Mesothelial cell of epicardium (in vitro differentiated cells): Measurements from ENCODE around the gene SCARB1. TPM values are rescaled to one million over a fixed set of nuclear protein-coding genes. Genes with fewer than 3 reads are reported as not detected.

Experiments used
- DNase-seq, 2 experiments: peaks; one replicate each; pipeline ENCODE4 v3.0.0; 2021; ENCODE audit warnings: low spot score in 2 of 2; ENCODE audit not compliant: unreplicated experiment in 2 of 2
- H3K27ac Mint-ChIP-seq: 2 replicates; pipeline ENCODE4 v1.8.0; 2021; ENCODE audit warnings: mixed read lengths
- H3K27me3 Mint-ChIP-seq: 2 replicates; pipeline ENCODE4 v1.8.0; 2021; ENCODE audit warnings: low read depth, mixed read lengths
- H3K36me3 Mint-ChIP-seq: 2 replicates; pipeline ENCODE4 v1.8.0; 2021; ENCODE audit warnings: mixed read lengths
- H3K4me1 Mint-ChIP-seq: 2 replicates; pipeline ENCODE4 v1.8.0; 2021; ENCODE audit warnings: mixed read lengths
- H3K4me3 Mint-ChIP-seq: 2 replicates; pipeline ENCODE4 v1.8.0; 2021; ENCODE audit warnings: mild to moderate bottlenecking, moderate library complexity, mixed read lengths
- H3K9me3 Mint-ChIP-seq: 2 replicates; pipeline ENCODE4 v1.8.0; 2021; ENCODE audit warnings: mixed read lengths
- CTCF ChIP-seq: fragments of 200-600 bp; sonication (generic); IDR thresholded peaks from one replicate; pipeline ENCODE4 v1.5.0; 2021; ENCODE audit warnings: antibody characterized with exemption; ENCODE audit not compliant: unreplicated experiment
- total RNA-seq: library from RNA; stranded (reverse); gene quantifications from 3 replicates; pipeline ENCODE4 v1.2.1, GENCODE V29; 2021

SCARB1 gene
- total RNA-seq, 1 donor from 2014 or later = 40.2 TPM

GRCh38 chr12:124844411-124845397 lies 19.0 kb downstream of the SCARB1 start:
- Mint-ChIP-seq H3K4me3 (no peak overlapping the region), H3K27me3 (no peaks in the 10 kb centered on the region), H3K9me3 (no peaks in the 10 kb centered on the region), H3K4me1 (peaks cover 24% of the 10 kb centered on the region), H3K36me3 (peaks cover 2% of the 10 kb centered on the region), H3K27ac (no peak overlapping the region)
- DNase-seq = no peak
- no peak for TF ChIP-seq CTCF

- H3K4me3 Mint-ChIP-seq = no peak overlapping the region
- H3K27me3 Mint-ChIP-seq = no peaks in the 10 kb centered on the region
- no peak for TF ChIP-seq CTCF
- DNase-seq = no peak
- peak overlapping the region; percentile 36 for H3K27ac Mint-ChIP-seq
- H3K36me3 Mint-ChIP-seq = peaks cover 2% of the 10 kb centered on the region
- H3K4me1 Mint-ChIP-seq = peaks cover 35% of the 10 kb centered on the region
- no peaks in the 10 kb centered on the region for H3K9me3 Mint-ChIP-seq
Measured at GRCh38 chr12:124842800-124843510, 20.7 kb downstream of the SCARB1 start.

GRCh38 chr12:124842073-124842749 lies 21.5 kb downstream of the SCARB1 start:
- H3K9me3 Mint-ChIP-seq = no peaks in the 10 kb centered on the region

GRCh38 chr12:124841558-124841945 lies 22.1 kb downstream of the SCARB1 start:
- Mint-ChIP-seq H3K4me1 (peaks cover 30% of the 10 kb centered on the region), H3K27ac (no peak overlapping the region), H3K36me3 (no peaks in the 10 kb centered on the region), H3K27me3 (no peaks in the 10 kb centered on the region), H3K9me3 (no peaks in the 10 kb centered on the region), H3K4me3 (no peak overlapping the region)
- DNase-seq = no peak
- TF ChIP-seq CTCF = no peak

More at GRCh38 chr12:124842073-124842749, 21.5 kb downstream of the SCARB1 start:
- no peak for DNase-seq
- Mint-ChIP-seq H3K27me3 (no peaks in the 10 kb centered on the region), H3K36me3 (peaks cover 2% of the 10 kb centered on the region), H3K27ac (peak overlapping the region; percentile 36), H3K4me3 (no peak overlapping the region), H3K4me1 (peaks cover 32% of the 10 kb centered on the region)
- no peak for TF ChIP-seq CTCF

- no peaks in the 10 kb centered on the region for H3K36me3 Mint-ChIP-seq
- no peak for TF ChIP-seq CTCF
- H3K9me3 Mint-ChIP-seq = no peaks in the 10 kb centered on the region
- peaks cover 30% of the 10 kb centered on the region for H3K4me1 Mint-ChIP-seq
- H3K4me3 Mint-ChIP-seq = no peak overlapping the region
- DNase-seq = no peak
- peak overlapping the region; percentile 83 for H3K27ac Mint-ChIP-seq
- no peaks in the 10 kb centered on the region for H3K27me3 Mint-ChIP-seq
Measured at GRCh38 chr12:124837958-124838803, 25.5 kb downstream of the SCARB1 start.
